Hepatic stellate cell (primary cell): ENCODE results near the gene SYCN.

Source experiments
- DNase-seq: peaks from one replicate; pipeline ENCODE4 v3.0.0; 2011; ENCODE audit warnings: low spot score

SYCN gene

GRCh38 chr19:39155741-39156140, 48.3 kb downstream of the SYCN start:
- no peak for DNase-seq

GRCh38 chr19:39155114-39155700, 48.9 kb downstream of the SYCN start:
- DNase-seq: no peak

- DNase-seq: no peak
These were observed 49.4 kb downstream of the SYCN start for GRCh38 chr19:39154629-39155100.

- DNase-seq: no peak
These were observed 49.9 kb downstream of the SYCN start for GRCh38 chr19:39154100-39154628.
